GM12874 (cell line): ENCODE results near the gene HLA-B.

Experiments used
- TF ChIP-seq, protein P1 (sequence below): IDR thresholded peaks from 2 replicates; pipeline ENCODE4 v1.5.1; 2011; ENCODE audit warnings: low read depth, mild to moderate bottlenecking, control low read depth, low read length, moderate library complexity; ENCODE audit not compliant: insufficient read depth

Gene HLA-B

DNA sequence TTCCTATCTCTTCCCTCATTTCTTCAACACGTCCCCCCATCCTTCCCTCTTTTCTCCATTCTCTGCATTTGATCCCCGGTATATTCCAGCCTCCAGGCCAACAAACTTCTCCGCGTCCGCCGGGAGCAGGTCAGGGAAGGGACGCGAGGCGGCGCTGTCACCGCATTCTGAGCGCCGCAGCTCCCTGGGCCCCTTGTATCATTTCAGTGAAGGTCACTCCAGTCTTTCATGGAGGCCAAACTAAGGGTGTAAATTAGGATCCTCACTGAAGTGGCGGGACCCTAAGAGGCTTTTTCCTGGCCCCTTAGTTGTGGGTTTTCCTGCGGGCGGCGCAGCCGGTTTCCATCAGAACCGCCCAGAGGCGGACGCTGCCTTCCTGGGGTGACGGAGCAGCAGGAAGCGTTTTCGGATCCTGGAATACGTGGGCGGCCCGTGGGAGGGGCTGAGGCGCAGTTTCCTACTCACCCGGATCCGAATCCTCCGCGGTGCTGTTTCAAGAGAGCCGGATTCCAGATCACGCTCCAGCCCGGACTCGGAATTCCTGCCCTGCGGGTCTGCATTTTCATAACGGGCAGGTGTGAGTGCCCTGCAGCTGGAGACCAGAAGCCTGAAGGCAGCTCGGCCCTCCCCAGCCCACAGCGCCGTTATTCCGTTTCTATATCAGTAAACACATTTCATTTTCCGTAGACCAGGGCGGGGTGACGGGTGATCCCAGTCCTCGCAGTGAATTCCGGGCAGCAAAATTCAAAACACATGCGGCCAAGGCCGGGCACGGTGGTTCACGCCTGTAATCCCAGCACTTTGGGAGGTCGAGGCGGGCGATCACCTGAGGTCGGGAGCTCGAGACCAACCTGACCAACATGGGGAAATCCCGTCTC lies 42.8 kb upstream of the HLA-B start:
- TF ChIP-seq, protein P1, sequence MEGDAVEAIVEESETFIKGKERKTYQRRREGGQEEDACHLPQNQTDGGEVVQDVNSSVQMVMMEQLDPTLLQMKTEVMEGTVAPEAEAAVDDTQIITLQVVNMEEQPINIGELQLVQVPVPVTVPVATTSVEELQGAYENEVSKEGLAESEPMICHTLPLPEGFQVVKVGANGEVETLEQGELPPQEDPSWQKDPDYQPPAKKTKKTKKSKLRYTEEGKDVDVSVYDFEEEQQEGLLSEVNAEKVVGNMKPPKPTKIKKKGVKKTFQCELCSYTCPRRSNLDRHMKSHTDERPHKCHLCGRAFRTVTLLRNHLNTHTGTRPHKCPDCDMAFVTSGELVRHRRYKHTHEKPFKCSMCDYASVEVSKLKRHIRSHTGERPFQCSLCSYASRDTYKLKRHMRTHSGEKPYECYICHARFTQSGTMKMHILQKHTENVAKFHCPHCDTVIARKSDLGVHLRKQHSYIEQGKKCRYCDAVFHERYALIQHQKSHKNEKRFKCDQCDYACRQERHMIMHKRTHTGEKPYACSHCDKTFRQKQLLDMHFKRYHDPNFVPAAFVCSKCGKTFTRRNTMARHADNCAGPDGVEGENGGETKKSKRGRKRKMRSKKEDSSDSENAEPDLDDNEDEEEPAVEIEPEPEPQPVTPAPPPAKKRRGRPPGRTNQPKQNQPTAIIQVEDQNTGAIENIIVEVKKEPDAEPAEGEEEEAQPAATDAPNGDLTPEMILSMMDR, result peak; percentile 94

DNA sequence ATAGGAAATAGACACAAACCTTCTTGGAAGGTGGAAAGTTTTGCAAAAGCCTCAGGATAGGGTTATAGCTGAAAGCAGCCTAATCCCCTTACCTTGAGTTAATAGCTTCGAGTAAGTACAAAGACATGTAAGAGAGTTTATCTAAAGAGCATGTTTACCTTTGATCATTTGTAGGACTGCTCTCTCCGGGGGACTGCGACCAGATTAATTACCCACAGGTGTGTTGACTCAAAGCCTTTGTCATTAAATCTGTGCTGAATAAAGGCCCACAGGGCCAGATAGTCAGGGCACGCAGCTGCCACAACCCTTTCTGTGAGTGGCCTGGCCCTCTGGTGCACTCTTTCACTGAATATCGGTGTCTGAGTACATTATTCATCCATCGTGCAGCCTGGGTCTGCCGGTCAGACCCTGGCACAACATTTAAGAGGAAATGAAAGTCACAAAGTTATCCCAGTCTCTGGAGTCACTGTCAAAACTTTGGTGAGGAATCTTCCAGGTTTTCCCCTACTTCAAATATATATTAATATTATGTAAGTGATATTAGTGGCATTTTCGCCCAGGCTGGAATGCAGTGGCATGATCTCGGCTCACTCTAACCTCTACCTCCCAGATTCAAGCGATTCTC lies 41.0 kb upstream of the HLA-B start:
- TF ChIP-seq, protein P1, result no peak

DNA sequence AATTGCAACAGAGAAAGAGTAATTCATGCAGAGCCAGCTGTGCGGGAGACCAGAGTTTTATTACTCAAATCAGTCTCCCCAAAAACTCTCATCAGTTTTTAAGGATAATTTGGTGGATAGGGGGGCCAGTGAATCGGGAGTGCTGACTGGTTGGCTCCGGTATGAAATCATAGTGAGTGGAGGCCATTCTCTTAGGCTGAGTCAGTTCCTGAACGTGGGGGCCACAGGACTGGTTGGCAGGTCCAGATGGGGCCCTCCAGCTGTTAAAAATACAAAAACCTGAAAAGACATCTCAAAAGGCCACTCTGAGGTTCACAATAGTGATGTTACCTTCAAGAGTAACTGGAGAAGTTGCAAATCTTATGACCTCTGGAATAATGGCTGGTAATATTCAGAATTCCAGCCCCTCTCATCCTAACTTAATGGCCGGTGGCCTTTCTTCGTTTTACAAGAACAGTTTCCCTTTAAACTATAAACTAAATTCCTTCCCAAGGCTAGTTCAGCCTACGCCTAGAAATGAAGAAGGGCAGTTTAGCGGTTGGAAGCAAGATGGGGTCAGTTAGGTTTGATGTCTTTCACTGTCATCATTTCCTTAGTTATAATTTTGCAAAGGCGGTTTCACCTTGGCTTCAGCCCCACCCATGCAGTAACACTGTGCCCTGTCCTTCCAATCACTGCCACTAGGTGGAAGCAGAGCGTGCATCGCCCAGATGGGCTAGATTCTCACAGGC lies 39.6 kb upstream of the HLA-B start:
- TF ChIP-seq, protein P1, result peak; percentile 78

- TF ChIP-seq, protein P1, result no peak
These were observed 38.9 kb upstream of the HLA-B start for GRCh38 chr6:31395832-31396231.

DNA sequence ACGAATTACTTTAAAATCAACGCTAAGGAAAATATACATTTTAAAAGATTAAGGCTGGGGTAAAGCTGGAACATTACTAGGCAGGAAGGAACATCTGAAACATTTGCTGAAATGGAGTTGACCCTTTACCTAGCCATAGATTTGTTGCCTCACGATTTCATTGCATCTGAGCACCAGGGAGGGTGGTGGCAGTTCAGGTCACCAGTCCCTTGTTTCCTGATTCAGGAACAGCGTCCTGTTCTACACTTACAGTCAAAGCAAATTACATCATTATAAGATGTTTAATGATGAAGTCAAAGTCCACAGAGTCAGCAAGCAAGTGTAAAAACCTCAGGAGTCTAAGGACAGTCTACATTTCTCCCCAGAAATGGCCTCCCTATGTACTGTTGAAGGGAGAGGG lies 37.4 kb upstream of the HLA-B start:
- TF ChIP-seq, protein P1, result no peak

- TF ChIP-seq, protein P1, result no peak
These were observed 37.0 kb upstream of the HLA-B start for GRCh38 chr6:31393932-31394331.

DNA sequence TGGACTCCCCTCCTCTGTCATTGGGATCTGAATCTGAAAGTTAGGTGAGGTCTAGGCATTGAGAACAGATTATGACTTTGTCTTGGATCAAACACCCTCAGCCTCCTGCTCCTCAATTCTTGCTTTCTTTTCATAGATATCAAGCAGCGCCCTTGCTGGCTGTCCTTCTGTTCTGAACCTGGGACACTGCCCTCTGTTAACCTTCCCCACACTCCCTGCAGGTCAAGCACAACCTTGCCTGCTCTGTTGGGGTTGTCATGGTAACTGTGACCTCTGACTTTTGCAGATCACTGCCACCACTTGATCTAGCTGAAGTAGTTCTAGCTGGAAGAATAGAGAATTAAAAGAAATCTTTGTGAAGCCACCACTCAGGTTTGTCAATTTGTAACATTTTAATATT lies 30.0 kb upstream of the HLA-B start:
- TF ChIP-seq, protein P1, result no peak
